ENCODE measurements around the gene HGF. TPM values are rescaled to one million over a fixed set of nuclear protein-coding genes. Genes with fewer than 3 reads are reported as not detected.

The HGF gene
- total and polyA plus RNA-seq, 10 of the 15 experiments (the other 5 are each of a cell fraction or from before 2014, with no cell fraction given), result 0.10 to 1.7 (median 0.99) TPM

DNA sequence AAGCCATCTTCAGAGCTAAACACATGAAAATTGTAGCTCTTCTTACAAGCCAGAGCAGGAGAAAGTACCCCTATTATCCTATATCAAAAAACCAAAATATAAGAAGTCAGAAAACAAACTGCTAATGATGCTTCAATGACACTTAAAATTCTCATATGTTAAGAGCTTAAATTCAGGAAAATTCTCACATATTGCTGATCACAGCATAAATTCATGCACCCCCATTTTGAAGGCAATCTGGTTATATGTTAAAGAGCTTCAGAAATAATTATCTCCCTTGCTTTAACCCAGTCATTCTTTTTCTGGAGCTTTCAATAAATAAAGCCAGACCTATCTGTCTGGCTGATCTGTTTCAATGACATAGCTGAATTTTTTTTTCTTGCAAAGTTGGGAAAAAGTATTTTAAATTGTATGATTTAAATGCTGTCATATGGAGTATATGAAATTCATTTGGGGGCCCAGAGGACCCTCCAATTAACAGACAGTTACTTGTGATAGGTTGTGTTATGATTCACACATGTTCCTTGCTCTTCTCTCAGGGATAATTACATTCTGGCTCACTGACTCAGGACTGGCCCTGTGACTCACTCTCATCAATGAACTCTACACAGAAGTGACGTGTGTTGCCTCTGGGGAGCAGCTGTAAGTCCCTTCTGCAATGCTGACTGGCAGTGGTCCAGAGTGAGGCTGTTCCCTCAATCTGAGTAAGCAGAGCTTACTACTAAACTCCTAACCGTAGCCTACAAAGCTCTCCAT is 85.2 kb downstream of the HGF start (continued):
- TF ChIP-seq BACH1 (IDR thresholded peaks at IDR 0.05; ENCODE audit: borderline replicate concordance), result peak; percentile 82; the same call in 1 of the 2 replicates
- TF ChIP-seq HDAC6 (IDR thresholded peaks at IDR 0.05; ENCODE audit: unreplicated experiment), result no peak
- TF ChIP-seq ZNF384 (IDR thresholded peaks at IDR 0.05; ENCODE audit: borderline replicate concordance, low read depth, low read length), result no peak
- TF ChIP-seq YY1 (IDR thresholded peaks at IDR 0.05; ENCODE audit: low read depth, low read length), result no peak
- TF ChIP-seq, protein P1, sequence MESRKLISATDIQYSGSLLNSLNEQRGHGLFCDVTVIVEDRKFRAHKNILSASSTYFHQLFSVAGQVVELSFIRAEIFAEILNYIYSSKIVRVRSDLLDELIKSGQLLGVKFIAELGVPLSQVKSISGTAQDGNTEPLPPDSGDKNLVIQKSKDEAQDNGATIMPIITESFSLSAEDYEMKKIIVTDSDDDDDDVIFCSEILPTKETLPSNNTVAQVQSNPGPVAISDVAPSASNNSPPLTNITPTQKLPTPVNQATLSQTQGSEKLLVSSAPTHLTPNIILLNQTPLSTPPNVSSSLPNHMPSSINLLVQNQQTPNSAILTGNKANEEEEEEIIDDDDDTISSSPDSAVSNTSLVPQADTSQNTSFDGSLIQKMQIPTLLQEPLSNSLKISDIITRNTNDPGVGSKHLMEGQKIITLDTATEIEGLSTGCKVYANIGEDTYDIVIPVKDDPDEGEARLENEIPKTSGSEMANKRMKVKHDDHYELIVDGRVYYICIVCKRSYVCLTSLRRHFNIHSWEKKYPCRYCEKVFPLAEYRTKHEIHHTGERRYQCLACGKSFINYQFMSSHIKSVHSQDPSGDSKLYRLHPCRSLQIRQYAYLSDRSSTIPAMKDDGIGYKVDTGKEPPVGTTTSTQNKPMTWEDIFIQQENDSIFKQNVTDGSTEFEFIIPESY (IDR thresholded peaks at IDR 0.05), result no peak
- TF ChIP-seq SREBF1 (IDR thresholded peaks at IDR 0.05; ENCODE audit: low read length), result no peak
- no peak for TF ChIP-seq SMC3 (IDR thresholded peaks at IDR 0.05; ENCODE audit: borderline replicate concordance, low read length)
- TF ChIP-seq RUNX3 (IDR thresholded peaks at IDR 0.05; ENCODE audit: low read length), result peak; percentile 17; the same call in 1 of the 2 replicates
- no peak for TF ChIP-seq STAT1 (conservative IDR thresholded peaks at IDR 0.05)
- no peak for TF ChIP-seq POLR2AphosphoS5 (IDR thresholded peaks at IDR 0.05; ENCODE audit: low read length)
- no peak for TF ChIP-seq HDGF (IDR thresholded peaks at IDR 0.05)
- TF ChIP-seq SKIL (IDR thresholded peaks at IDR 0.05; ENCODE audit: low read depth, poor library complexity, severe bottlenecking), result no peak
- no peak for TF ChIP-seq E2F4 (IDR thresholded peaks at IDR 0.05; ENCODE audit: low read depth, low read length)
- TF ChIP-seq E2F8 (IDR thresholded peaks at IDR 0.05; ENCODE audit: low read depth, partially characterized antibody), result no peak
- no peak for TF ChIP-seq TCF3 (IDR thresholded peaks at IDR 0.05; ENCODE audit: borderline replicate concordance, insufficient read depth, low read depth, low read length)
- TF ChIP-seq ZBTB4 (CRISPR knock-in tag; IDR thresholded peaks at IDR 0.05), result no peak
- TF ChIP-seq JUNB (IDR thresholded peaks at IDR 0.05), result peak; percentile 77

Measured in GM12878 (cell line).